HG03469 (cell line): Measurements from ENCODE around the gene CDK11B.
"Not testable (repeated sequence)": the region's sequence is repeated elsewhere in the genome, so short reads cannot be mapped to it uniquely, and the experiment has no call there.

ENCODE experiments used
- ATAC-seq: cut with Tn5 transposase; IDR thresholded peaks from one replicate; pipeline ENCODE4 v1.9.1; 2021; ENCODE audit warnings: mild to moderate bottlenecking, moderate library complexity, moderate number of reproducible peaks; ENCODE audit not compliant: unreplicated experiment

Gene CDK11B

DNA sequence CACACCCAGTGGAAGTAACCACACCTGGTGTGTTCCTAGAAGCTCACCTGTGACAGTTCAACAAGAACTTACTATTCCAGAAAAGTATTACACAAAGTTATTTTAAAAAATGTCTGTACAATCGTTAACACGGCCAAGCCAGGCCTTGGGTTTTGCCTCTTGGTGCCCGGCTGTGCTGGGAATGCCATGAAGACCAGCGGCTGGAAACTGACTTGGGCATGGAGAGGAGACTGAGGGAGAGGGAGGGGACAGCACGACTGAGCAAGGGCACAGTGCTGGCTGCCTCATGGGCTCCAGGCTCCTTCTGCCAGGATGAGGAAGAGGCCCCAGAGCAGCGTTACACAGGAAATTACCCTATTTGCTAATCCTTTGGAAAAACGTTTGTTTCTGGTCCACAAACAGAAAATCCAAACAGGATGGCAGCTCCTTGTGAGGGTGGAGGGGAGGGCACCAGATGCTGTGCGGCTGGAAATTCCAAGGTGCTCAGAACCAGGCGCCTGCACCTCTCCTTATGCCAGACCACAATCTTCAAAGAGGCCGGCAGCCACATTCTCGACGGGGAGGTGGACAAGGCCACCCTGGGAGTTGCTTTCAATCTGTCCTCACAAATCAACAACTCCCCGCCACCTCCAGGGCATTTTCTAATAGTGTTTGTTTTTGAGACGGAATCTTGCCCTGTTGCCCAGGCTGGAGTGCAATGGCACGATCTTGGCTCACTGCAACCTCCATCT, 4.2 kb upstream of the CDK11B start:
- not testable (repeated sequence) for ATAC-seq

DNA sequence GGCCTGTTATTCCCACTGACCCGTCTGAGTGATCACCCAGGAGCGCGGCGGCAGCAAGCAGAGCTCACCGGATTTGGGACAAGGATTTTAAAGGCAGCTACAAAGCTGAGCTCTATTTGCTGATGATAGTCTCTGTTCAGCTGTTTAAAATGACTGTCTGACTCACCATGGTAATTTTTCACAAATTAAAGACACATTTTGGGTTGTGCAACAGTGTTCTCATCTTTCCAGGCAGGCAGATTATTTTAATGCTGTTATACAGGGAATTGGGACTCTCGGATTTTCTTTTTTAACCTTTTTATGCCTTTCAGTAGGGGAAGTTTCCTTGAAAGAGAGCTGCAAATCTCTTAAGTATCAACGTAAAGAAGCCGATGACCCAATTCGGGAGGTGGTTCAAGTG, 3.6 kb upstream of the CDK11B start:
- ATAC-seq, result not testable (repeated sequence)

DNA sequence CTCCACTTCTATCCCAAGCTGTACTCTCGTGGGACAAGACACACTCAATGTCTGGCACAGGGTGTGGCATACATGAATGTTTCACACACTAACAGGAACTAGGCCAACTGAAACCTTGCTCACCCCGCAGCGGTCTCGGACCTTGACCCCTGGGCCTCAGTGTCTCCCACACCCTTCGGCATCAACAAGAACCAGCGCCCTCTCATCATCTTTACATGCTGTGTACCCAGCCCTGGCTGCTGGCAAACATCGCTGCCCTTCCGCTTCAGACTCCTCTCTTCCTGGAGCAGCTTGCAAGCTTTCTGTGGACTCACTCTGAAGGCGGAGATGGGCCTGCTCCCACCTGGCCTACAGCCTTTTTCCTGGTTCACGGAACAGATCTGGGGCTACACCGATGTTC, 10.5 kb downstream of the CDK11B start:
- not testable (repeated sequence) for ATAC-seq

DNA sequence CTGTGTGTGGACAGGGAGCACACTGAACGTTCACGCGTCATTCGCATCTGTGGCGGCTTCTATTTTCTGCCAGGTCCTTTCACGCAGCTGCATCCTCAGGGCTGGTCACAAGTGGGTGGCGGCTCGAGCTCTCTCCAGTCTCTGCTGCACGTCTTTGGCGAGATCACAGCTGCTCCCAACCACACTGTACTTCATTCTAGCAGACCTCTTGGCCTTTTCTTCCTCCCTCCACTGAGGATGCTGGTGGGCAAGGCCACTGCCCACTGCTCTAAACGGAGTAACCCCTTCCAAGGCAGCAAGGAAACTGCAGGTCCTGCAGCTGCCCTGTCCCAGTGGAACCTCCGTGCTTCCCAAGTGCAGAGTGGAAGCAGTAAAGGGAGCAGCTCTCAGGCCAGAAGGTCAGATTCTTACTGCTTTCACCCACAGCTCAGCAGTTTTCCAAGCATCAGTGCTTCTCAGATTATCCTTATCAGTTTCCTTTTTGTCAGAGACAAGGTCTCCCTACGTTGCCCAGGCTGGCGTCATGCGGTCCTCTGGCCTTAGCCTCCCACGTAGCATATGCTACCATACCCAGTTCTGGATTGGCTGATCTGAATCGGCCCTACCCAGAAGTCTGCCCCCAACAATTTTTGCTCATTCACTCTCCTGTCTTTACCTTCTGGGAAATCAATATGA, 11.1 kb downstream of the CDK11B start:
- ATAC-seq, result not testable (repeated sequence)

DNA sequence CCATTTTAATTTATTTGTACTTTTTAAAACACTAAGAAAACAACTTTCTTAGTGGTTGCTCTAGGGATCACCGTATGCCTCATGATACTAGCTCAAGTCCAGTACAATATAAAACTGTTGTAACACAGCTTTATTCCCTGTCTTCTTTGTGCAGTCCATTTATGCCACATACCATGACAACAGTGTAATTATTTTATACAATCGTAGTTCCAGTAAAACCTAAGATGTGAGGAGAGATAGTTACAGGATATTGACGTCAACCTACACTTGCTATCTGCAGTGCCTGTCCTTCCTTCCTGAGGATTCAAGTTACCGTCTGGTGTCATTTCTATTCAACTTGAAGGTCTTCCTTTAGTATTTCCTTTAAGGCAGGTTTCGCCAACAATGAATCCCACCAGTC, 12.5 kb downstream of the CDK11B start:
- not testable (repeated sequence) for ATAC-seq

DNA sequence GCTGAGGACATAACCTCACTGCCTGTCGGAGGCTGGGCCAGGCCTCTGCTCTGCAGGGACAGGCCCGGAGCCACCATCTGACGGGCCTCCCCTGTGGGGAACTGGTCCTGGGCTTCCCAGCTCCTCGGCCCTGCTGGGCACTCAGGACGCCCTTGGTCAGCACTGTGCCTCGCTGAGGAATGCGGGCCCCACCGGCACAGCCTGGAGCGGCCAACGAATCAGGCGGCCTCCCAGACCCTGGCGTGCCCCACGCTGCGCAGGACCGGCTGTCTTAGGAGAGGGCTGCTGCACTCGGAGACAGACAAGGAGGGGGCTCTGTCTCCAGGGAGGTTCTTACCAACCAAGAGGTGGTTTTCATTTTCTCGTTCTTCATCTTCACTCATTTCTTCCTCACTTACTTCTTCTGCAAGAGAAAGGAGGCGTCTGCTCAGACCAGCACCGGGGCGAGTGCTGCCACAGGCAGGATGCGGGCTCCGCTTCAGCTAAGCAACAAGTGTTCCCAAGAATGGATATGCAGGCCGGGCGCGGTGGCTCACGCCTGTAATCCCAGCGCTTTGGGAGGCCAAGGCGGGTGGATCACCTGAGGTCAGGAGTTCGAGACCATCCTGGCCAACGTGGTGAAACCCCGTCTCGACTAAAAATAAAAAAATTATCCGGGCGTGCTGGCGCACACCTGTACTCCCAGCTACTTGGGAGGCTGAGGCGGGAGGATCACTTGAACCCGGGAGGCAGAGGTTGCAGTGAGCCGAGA, 17.9 kb downstream of the CDK11B start:
- not testable (repeated sequence) for ATAC-seq

DNA sequence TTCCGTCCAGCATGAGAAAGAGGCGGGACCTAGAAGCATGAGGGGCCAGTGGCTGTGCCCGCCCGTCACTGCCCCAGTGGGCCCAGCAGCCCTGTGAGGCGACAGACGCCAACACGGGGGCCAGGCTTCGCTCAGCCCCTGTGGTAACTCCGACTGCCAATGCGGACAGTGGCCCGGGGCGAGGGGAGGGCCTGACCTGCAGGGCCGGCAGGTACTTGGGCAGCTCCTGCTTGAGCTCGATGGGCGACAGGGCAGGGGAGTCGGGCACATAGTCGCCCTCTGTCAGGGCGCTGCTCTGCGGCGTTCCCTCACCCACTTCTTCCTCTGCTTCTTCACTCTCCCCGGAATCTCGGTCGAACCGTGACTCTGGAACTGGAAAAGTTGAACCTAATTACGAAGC, 18.7 kb downstream of the CDK11B start:
- not testable (repeated sequence) for ATAC-seq

DNA sequence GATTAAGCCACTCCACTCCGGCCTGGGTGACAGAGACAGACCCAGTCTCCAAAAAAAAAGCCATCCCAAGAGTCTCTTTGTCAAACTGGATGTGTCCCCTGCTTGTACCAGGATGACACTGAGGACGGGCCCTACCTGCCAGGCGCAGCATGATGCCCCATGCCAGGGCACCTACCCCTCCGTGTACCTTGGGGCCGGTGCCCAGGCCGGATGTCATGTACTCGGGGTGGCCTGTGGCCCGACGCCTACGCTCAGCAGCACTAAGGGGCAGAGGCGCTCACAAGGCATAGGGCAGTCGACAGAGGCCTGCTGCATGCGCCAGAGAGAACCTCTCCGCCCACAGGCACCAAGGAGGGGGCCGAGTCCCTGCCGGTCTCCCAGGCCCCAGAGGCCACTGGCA, 19.4 kb downstream of the CDK11B start:
- ATAC-seq, result not testable (repeated sequence)

DNA sequence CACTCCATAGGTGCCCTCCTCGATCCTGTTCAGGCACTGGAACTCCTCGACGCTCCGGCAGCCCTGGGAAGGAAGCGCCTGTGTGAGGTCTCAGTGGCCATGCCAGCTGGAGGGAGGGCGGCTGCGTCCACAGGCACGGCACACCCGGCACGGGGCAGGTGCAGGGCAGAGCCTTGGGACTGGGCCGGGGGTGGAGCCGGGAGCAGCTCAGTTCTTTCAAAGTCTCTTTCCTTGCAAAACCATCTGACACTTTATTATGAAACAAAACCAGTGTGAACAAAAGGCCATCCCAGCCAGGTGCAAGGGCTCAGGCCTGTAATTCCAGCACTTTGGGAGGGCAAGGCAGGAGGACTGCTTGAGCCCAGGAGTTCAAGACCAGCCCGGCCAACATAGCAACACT, 20.3 kb downstream of the CDK11B start:
- not testable (repeated sequence) for ATAC-seq

DNA sequence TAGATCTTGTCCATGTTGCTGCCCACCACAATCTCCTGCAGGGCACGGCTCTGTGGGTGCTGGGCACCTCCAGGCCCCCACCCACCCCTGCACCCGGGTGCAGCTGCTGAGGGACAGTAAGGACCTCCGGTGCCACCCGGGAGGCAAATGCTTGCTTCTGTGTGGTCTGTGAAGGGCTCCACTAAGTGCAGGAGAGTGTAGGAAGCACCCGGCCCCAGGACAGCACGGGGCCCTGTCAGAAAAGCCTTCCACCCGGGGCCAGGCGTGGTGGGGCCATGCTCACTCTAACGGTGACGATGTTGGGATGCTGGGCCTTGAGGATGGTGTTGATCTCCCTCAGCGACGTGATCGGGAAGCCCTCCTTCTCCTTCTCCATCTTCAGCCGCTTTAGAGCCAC, 21.3 kb downstream of the CDK11B start:
- ATAC-seq, result not testable (repeated sequence)

DNA sequence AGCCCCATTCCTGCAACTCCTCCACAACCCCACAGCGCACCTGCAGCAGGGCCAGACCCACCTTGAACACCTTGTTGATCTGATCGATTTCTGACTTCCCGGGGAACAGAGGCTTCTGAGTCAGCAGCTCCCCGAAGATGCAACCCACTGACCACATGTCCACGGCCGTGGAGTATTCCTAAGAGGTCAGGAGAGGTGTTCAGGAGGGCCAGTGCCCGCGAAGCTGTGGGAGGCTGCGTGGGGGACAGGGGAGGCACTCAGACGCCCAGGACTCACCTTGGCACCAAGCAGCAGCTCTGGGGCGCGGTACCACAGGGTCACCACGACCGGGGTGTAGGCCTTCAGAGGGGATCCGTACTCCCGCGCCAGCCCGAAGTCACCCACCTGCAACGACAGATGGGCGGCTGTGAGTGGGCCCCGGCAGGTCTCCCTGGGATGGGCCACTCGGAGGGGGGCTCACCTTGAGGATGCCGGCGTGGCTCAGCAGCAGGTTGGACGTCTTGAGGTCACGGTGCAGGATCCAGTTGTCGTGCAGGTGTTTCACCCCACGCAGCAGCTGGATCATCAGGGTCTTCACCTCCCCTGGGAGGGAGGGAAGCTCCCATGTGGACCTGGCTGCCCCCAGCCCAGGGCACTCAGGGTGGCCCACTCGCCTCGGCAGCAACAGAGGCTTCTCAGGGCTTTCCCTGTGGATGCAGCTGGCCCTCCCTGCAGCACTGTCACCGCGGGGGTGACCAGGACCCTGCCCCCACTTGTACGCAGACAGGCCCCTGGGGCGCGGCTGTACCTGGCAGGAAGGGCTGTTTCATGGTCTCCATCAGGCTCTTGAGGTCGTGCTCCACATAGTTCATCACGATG, 22.0 kb downstream of the CDK11B start:
- not testable (repeated sequence) for ATAC-seq

DNA sequence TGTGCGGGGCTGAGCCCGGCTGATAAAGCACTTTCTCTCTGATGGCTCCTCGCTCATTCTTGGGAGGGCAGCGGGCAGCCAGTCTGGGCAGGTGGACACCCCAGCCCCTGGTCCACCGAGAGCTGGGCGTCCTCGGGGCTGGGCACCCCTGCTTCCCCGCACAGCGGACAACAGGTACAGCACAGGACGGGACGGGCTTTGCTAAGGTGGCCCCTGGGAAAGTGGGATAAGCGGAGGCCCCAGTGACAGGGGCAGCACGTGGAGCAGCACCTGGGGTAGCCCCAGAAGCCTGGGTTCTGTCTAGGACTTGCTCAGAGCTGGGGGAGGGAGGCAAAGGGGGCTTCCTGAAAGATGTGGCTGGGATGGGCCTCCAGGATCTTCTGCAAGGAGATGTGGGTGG, 24.2 kb downstream of the CDK11B start:
- not testable (repeated sequence) for ATAC-seq

DNA sequence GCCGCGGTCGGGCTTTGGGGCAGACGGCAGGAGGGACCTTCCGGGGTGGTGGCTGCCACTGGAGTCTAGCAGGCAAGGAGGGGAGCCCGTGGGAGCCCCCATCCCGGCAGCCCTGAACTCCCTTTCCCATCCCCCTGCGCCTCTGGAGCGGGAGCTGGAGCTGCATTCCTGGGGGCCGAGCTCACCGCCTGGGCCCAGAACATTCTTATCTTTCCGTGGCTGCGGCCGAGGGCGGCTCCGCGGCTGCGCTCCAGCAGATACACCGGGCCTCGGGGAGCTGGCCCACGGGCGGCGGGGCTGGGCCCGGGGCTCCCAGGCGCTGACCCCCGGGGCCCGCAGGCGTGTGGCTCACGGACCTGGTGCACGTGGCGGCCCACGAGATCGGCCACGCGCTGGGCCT, 25.4 kb downstream of the CDK11B start:
- not testable (repeated sequence) for ATAC-seq

DNA sequence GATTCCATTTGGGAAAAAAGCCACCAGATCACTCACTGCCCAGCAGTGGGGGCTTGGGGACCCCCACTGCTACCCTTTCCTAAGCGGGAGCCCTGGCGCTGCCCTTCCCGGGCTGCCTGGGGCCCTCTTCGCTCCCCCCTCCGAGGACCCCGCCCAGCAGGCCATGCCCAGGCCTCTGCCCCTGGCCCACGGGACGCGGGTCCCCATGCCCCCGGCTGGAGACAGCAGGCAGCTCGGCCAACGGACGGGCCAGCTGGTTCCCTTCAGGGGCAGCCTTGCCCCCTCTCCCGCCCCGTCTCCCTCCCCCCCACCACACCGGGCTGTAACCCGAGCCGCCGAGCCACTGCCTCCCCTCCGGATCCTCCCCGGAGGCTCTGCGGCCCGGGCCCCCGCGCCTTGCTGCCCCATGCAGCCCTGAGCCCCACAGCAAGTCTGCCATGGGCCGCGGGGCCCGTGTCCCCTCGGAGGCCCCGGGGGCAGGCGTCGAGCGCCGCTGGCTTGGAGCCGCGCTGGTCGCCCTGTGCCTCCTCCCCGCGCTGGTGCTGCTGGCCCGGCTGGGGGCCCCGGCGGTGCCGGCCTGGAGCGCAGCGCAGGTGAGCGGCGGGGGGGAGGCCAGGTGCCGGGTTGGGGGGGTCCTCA, 26.9 kb downstream of the CDK11B start, which contains the start of gene MMP23B:
MMP23B (plus strand) TSS at position 392 of the 639 bp plus-strand sequence; CDS start at position 438, 46 bp downstream.
- no peak for ATAC-seq

DNA sequence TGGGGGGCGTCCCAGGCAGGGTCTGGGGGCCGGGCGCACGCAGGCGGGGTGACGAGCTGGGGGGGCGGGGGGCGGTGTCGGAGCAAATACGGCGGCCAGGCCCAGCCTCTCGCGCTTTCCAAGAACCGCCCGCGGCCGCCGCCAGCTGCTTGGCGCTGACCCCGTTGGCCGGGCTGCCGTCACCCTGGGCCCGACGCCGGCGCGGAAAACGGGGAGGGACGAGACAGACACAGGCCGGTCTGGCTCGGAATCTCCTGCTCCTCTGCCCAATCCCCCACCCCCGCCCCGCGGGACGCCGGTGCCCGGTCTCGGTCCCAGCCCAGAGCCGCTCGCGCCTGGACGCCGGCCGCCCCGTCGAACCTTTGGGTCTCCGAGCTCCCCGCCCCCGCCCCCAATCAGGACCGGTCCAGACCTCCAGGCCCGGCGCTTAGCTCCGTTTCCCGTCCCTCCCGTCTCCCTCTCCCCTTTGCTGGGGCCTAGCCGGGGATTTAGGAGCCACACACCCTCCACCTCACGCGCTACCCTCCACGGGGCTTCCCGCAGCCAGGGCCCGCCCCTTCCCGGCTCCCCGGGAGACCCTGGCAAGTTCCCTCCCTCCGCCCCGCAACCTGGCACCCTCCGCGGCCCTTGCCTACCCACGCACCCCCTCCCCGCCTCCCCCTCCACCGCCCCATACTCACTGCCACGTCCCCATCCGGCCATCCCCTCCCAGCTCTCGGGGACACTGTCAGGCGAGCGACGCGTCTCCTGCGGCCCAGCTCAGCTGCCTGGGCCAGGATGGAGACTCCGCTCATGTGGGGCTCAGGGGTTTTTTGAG, 27.6 kb downstream of the CDK11B start:
- ATAC-seq, result no peak

DNA sequence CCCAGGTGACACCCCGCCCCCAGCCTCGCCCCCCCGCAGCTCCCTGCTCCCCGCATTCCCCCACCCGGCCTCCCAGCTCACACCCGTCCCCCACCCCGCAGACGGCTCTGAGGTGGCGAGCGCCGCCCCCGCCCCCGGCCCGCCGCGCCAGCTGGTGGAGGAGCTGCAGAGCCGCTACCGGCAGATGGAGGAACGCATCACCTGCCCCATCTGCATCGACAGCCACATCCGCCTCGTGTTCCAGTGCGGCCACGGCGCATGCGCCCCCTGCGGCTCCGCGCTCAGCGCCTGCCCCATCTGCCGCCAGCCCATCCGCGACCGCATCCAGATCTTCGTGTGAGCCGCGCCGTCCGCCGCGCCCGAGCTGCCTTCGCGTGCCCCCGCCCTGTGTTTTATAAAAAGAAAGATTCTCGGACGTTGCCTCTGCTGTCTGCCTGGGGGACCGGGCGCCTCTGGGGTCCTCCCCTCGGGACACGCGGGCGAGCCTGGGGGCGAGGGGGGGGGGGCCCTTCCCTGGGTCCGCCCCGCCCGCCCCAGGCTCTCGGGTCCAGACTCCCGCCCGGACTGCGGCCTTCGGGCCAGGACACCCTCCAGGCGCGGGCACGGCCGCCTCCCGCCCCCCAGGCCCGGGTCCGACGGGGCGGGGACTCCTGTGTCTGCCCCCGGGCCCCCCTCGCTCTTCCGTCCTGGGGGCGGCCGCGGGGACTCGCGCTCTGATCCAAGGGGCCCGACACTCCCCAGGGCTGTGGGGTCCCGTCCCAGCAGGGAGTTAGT, 28.4 kb downstream of the CDK11B start:
- peak; percentile 51 for ATAC-seq

DNA sequence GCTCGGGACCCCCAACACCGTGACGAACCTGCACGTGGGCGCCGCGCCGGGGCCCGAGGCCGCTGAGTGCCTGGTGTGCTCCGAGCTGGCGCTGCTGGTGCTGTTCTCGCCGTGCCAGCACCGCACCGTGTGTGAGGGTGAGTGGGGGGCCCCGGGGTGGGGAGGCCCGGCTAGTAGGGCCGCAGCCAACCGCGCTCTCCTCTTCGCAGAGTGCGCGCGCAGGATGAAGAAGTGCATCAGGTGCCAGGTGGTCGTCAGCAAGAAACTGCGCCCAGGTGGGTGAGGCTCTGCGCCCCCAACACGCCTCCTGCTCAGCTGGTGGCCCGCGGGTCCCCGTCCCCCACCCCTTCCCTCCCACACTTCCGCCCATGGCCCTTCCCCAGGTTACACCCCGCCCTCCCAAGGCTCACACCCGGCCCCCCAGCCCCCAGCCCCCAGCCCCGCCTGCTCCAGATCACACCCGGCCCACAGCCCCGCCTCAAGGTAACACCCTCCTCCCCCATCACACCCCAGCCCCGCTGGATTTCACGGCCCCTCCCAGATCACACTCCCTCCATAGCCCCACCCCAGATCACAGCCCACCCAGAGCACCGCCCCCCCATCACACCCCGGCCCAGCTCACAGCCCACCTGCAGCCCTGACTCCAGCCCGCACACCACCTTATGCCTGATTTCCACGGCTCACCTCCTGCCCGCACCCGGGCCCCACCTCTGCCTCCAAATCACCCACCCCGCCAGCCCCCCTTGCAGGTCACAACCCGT, 29.2 kb downstream of the CDK11B start:
- no peak for ATAC-seq
